Endothelial cell of umbilical vein (primary cell): ENCODE results near the gene PODXL2. TPM values are rescaled to one million over a fixed set of nuclear protein-coding genes. Genes with fewer than 3 reads are reported as not detected.

Source experiments
- BruUV-seq: library from RNA; stranded (reverse); fragments of 400-500 nt; replicated peaks from 2 replicates; lab custom pipeline; 2021; lab: Mats Ljungman, UMichigan
- CTCF ChIA-PET: fragments of 300-600, 350-600 bp; sonication (Branson Sonifier 250); formaldehyde crosslinking; loops from one replicate; lab custom pipeline; 2021; ENCODE audit warnings: antibody characterized with exemption, inconsistent platforms; lab: Charles Lee
- POLR2A ChIA-PET: fragments of 300-600, 350-600 bp; sonication (Branson Sonifier 250); formaldehyde crosslinking; loops from one replicate; lab custom pipeline; 2021; ENCODE audit warnings: antibody characterized with exemption, inconsistent platforms; lab: Charles Lee
- DNase-seq: peaks from one replicate; pipeline ENCODE4 v3.0.0-alpha.2; 2011; ENCODE audit warnings: low read depth, low spot score
- FAIRE-seq: peaks from 2 replicates; lab custom pipeline; 2011; peaks lifted over from hg19 to GRCh38; lab: Jason Lieb, UNC
- H2AFZ ChIP-seq: 2 replicates; pipeline ENCODE4 v1.6.0; 2012; ENCODE audit warnings: low read depth, low read length, control low read depth, inconsistent platforms
- H3K27ac ChIP-seq: 2 replicates; pipeline ENCODE4 v1.5.1; 2011; ENCODE audit warnings: low read depth, mild to moderate bottlenecking, control low read depth, low read length, moderate library complexity; ENCODE audit not compliant: insufficient read depth
- H3K27me3 ChIP-seq, 2 experiments: 2 replicates each; pipeline versions ENCODE4 v1.6.0 to v1.6.1; 2011; ENCODE audit warnings: low read length in 2 of 2, mixed read lengths in 1 of 2; ENCODE audit not compliant: control insufficient read depth in 2 of 2, insufficient read depth in 2 of 2
- H3K36me3 ChIP-seq, 2 experiments: 2 replicates in 1 of 2; 3 replicates in 1 of 2; pipeline ENCODE4 v1.5.1; 2011; ENCODE audit warnings: low read length in 2 of 2, mild to moderate bottlenecking in 1 of 2, moderate library complexity in 1 of 2; ENCODE audit not compliant: control insufficient read depth in 2 of 2, insufficient read depth in 2 of 2; ENCODE audit errors: extremely low read depth in 1 of 2
- H3K4me1 ChIP-seq: 3 replicates; pipeline ENCODE4 v1.5.1; 2011; ENCODE audit warnings: mild to moderate bottlenecking, low read length; ENCODE audit not compliant: control insufficient read depth, insufficient read depth; ENCODE audit errors: extremely low read depth
- H3K4me2 ChIP-seq: 2 replicates; pipeline ENCODE4 v1.6.1; 2011; ENCODE audit warnings: low read length, control low read depth, mixed read lengths; ENCODE audit not compliant: insufficient read depth
- H3K4me3 ChIP-seq, 3 experiments: fragments of 200-600 bp in 1 of 3; sonication (generic), shearing (Covaris generic) in 1 of 3; replicated peaks in 1 of 3; 2 replicates each; pipeline ENCODE4 v1.5.1; 2011 to 2016; ENCODE audit warnings: control low read depth in 3 of 3, low read length in 3 of 3, mild to moderate bottlenecking in 2 of 3, inconsistent platforms in 1 of 3, low read depth in 1 of 3, moderate library complexity in 1 of 3; ENCODE audit not compliant: insufficient read depth in 1 of 3
- H3K79me2 ChIP-seq: 2 replicates; pipeline ENCODE4 v1.6.0; 2012; ENCODE audit warnings: low read length, inconsistent platforms; ENCODE audit not compliant: control insufficient read depth, insufficient read depth
- H3K9ac ChIP-seq: replicated peaks from 2 replicates; pipeline ENCODE3; 2011; ENCODE audit warnings: low read length, control low read depth; ENCODE audit not compliant: insufficient read depth; ENCODE audit errors: extremely low read depth
- H3K9me1 ChIP-seq: replicated peaks from 3 replicates; pipeline ENCODE4 v1.6.0; 2011; ENCODE audit warnings: mild to moderate bottlenecking, low read length; ENCODE audit not compliant: control insufficient read depth, insufficient read depth; ENCODE audit errors: extremely low read depth
- H3K9me3 ChIP-seq: replicated peaks from 2 replicates; pipeline ENCODE4 v1.5.1; 2012; ENCODE audit warnings: low read length, inconsistent platforms; ENCODE audit not compliant: control insufficient read depth, insufficient read depth
- H4K20me1 ChIP-seq: replicated peaks from 2 replicates; pipeline ENCODE3; 2011; ENCODE audit warnings: mild to moderate bottlenecking, low read length; ENCODE audit not compliant: control insufficient read depth, insufficient read depth; ENCODE audit errors: extremely low read depth
- EZH2 ChIP-seq: IDR thresholded peaks from 2 replicates; pipeline ENCODE4 v1.6.1; 2012; ENCODE audit warnings: borderline replicate concordance, low read depth, mild to moderate bottlenecking, moderate library complexity, low read length, inconsistent platforms; ENCODE audit not compliant: severe bottlenecking
- FOS ChIP-seq: IDR thresholded peaks from 2 replicates; pipeline ENCODE4 v1.6.1; 2011; ENCODE audit warnings: mild to moderate bottlenecking, low read length, moderate library complexity, borderline replicate concordance; ENCODE audit not compliant: insufficient read depth
- GATA2 ChIP-seq: IDR thresholded peaks from 2 replicates; pipeline ENCODE4 v1.7.0; 2011; ENCODE audit warnings: low read depth, mild to moderate bottlenecking, moderate library complexity, mixed read lengths, low read length; ENCODE audit not compliant: insufficient read length, insufficient read depth
- JUN ChIP-seq: IDR thresholded peaks from 2 replicates; pipeline ENCODE4 v1.6.1; 2011; ENCODE audit warnings: borderline replicate concordance, low read depth; ENCODE audit not compliant: insufficient read length, insufficient read depth
- MYC ChIP-seq: IDR thresholded peaks from one replicate; pipeline ENCODE4 v1.6.1; 2011; ENCODE audit warnings: mild to moderate bottlenecking, low read depth, low read length
- POLR2A ChIP-seq: IDR thresholded peaks from 2 replicates; pipeline ENCODE4 v1.6.1; 2012; ENCODE audit warnings: low read depth, mild to moderate bottlenecking, control low read depth, low read length
- POLR2AphosphoS5 ChIP-seq: IDR thresholded peaks from 2 replicates; pipeline ENCODE4 v1.6.1; 2012; ENCODE audit warnings: low read depth, mild to moderate bottlenecking, control low read depth, low read length, moderate library complexity; ENCODE audit not compliant: insufficient read depth
- dilution Hi-C: fragments of 300-500 bp; cut with MboI; formaldehyde crosslinking; loops from one replicate; pipeline ENCODE4 v1.15.0; 2019; ENCODE audit warnings: low sequenced_read_pairs; ENCODE audit not compliant: extremely low pct_ligation_motif_present
- intact Hi-C: fragments of 100-400 bp; cut with micrococcal nuclease; formaldehyde crosslinking; loops from one replicate; pipeline ENCODE4 v1.10.0; 2022
- polyA plus RNA-seq, 4 experiments: library from polyadenylated mRNA; depleted of rRNA in 3 of 4; stranded (reverse) in 3 of 4; unstranded in 1 of 4; fragments of >200 nt; gene quantifications; 2 replicates each; pipeline versions ENCODE4 v1.2.1 to v1.2.3, GENCODE V29; 2011 to 2012; ENCODE audit warnings: missing spikeins in 1 of 4
- total RNA-seq: library from RNA; stranded (reverse); gene quantifications from 2 replicates; pipeline ENCODE4 v1.2.3, GENCODE V29; 2021
- TF ChIP-seq, protein P1 (sequence below): IDR thresholded peaks from 2 replicates; pipeline ENCODE4 v1.6.1; 2011; ENCODE audit not compliant: insufficient read depth, insufficient read length
- TF ChIP-seq, protein P2 (sequence below), 2 donors: IDR thresholded peaks; 1 replicate in 1 of 2; 2 replicates in 1 of 2; pipeline ENCODE4 v1.5.1; 2011; ENCODE audit warnings: low read length in 2 of 2, mild to moderate bottlenecking in 2 of 2, moderate library complexity in 2 of 2, control low read depth in 1 of 2, inconsistent platforms in 1 of 2, low read depth in 1 of 2; ENCODE audit not compliant: insufficient read depth in 1 of 2; ENCODE audit errors: extremely low read depth in 1 of 2

PODXL2 gene
- total and polyA plus RNA-seq, 2 donors (not counting 3 experiments of a cell fraction or from before 2014, with no cell fraction given) = 5.5 to 6.5 TPM

DNA sequence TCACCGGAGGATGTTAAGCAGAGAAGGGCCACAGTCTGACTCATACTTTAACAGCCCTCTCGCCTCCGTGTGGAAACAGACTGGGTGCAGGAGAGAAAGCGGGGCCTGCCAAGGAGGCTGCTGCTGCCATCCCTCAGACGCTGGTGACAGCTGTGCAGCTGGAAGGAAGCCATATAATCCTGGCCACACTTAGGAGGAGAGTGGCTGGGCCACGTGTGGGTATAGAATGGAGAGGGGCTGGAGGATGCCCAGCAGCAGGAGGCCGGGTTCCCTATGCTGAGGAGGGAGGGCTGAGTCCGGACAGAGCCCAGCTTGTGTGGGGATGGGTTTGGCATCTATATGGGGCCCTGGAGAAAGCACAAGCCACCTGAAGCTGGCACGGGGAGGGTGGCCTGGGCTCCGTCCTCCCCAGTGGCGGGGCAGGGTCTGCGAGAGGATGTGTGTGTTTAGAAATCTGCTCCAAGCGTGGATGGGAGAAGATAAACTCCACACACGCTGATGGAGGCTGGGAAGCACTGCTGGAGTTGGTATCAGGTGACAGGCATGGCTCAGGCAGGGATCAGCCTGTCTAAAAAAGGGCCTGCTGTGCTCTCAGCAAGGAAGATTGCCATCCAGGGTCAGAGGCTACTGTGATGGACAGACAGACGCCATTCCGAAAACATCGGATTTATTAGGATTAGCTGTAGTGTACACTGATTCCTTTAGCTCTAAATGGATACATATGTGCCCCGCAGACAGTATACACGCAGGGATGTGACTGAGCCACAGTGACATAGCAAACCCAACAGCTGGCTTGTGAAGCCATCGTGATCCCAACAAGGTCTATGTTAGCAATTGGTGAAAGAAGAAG is 59.7 kb downstream of the PODXL2 start:
- TF ChIP-seq JUN (no peak), POLR2A (no peak), POLR2AphosphoS5 (no peak), MYC (no peak), FOS (no peak), GATA2 (no peak), EZH2 (no peak)
- TF ChIP-seq, protein P1, sequence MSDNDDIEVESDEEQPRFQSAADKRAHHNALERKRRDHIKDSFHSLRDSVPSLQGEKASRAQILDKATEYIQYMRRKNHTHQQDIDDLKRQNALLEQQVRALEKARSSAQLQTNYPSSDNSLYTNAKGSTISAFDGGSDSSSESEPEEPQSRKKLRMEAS = no peak
- TF ChIP-seq, protein P2, sequence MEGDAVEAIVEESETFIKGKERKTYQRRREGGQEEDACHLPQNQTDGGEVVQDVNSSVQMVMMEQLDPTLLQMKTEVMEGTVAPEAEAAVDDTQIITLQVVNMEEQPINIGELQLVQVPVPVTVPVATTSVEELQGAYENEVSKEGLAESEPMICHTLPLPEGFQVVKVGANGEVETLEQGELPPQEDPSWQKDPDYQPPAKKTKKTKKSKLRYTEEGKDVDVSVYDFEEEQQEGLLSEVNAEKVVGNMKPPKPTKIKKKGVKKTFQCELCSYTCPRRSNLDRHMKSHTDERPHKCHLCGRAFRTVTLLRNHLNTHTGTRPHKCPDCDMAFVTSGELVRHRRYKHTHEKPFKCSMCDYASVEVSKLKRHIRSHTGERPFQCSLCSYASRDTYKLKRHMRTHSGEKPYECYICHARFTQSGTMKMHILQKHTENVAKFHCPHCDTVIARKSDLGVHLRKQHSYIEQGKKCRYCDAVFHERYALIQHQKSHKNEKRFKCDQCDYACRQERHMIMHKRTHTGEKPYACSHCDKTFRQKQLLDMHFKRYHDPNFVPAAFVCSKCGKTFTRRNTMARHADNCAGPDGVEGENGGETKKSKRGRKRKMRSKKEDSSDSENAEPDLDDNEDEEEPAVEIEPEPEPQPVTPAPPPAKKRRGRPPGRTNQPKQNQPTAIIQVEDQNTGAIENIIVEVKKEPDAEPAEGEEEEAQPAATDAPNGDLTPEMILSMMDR (IDR thresholded peaks at IDR 0.05; ENCODE audit: extremely low read depth in 1 of 2, insufficient read depth in 1 of 2, low read depth in 1 of 2, low read length in 2 of 2) = no peak
- ChIA-PET CTCF (interaction anchor here (1.3 to 2.6 kb wide), 3 partner anchors 9 to 271 kb away, joined by 4 to 31 read pairs (median 5); partner anchors contain the start of gene MGLL), POLR2A (no interaction called here)
- no TSS peak for BruUV-seq
- no peak for FAIRE-seq
- no peaks in the 10 kb centered on the region for H3K9me1 ChIP-seq
- H3K36me3 ChIP-seq = peaks cover 0 to 2% of the 10 kb centered on the region in 2 experiments
- intact Hi-C loops (no loop called here), dilution Hi-C loops (no loop called here)
- H3K4me2 ChIP-seq = no peak overlapping the region
- DNase-seq = no peak
- H3K9me3 ChIP-seq = no peaks in the 10 kb centered on the region
- H2AFZ ChIP-seq = no peak overlapping the region
- no peaks in the 10 kb centered on the region for H3K27me3 ChIP-seq
- no peak overlapping the region for H3K27ac ChIP-seq
- no peak overlapping the region for H3K9ac ChIP-seq
- no peaks in the 10 kb centered on the region for H3K79me2 ChIP-seq
- no peaks in the 10 kb centered on the region for H4K20me1 ChIP-seq
- no peaks in the 10 kb centered on the region for H3K4me1 ChIP-seq
- H3K4me3 ChIP-seq = no peak overlapping the region
